GM13977 (cell line): ENCODE measurements around the gene TAF3.

Source experiments
- DNase-seq: peaks from one replicate; pipeline ENCODE4 v3.0.0; 2012; ENCODE audit warnings: low spot score
- in situ Hi-C: fragments of 300-500 bp; cut with MboI; formaldehyde crosslinking; loops from one replicate; pipeline ENCODE4 v1.12.0; 2022; ENCODE audit warnings: low sequenced_read_pairs, low pct_unique_long_range_greater_than_20kb, mixed read lengths, inconsistent platforms; ENCODE audit not compliant: unreplicated experiment
- TF ChIP-seq, protein P1 (sequence below): IDR thresholded peaks from 2 replicates; pipeline ENCODE4 v1.5.1; 2012; ENCODE audit warnings: mild to moderate bottlenecking, control low read depth; ENCODE audit not compliant: insufficient read depth; ENCODE audit errors: extremely low read depth, missing control alignments

Gene TAF3

DNA sequence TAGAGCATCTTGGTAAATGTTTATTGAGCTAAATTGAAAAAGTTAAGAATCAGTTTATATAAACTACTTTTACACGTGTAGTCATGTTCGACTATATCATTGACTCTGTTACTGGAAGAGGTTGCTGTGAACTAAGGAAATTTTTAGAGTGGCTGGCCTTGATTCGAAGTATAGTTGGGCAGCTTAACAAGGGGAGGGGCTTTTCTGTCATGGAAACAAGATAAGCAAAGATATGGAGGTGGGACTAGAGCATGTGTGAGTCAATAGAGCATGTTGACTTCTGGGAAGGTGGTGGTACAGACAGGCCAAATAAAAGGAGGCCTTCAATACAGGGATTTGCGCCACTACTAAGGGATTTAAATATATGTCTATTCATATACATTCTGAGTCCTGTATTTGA is 22.7 kb upstream of the TAF3 start:
- no peak for DNase-seq
- in situ Hi-C loops, result no loop called here
- TF ChIP-seq, protein P1, sequence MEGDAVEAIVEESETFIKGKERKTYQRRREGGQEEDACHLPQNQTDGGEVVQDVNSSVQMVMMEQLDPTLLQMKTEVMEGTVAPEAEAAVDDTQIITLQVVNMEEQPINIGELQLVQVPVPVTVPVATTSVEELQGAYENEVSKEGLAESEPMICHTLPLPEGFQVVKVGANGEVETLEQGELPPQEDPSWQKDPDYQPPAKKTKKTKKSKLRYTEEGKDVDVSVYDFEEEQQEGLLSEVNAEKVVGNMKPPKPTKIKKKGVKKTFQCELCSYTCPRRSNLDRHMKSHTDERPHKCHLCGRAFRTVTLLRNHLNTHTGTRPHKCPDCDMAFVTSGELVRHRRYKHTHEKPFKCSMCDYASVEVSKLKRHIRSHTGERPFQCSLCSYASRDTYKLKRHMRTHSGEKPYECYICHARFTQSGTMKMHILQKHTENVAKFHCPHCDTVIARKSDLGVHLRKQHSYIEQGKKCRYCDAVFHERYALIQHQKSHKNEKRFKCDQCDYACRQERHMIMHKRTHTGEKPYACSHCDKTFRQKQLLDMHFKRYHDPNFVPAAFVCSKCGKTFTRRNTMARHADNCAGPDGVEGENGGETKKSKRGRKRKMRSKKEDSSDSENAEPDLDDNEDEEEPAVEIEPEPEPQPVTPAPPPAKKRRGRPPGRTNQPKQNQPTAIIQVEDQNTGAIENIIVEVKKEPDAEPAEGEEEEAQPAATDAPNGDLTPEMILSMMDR, result no peak

DNA sequence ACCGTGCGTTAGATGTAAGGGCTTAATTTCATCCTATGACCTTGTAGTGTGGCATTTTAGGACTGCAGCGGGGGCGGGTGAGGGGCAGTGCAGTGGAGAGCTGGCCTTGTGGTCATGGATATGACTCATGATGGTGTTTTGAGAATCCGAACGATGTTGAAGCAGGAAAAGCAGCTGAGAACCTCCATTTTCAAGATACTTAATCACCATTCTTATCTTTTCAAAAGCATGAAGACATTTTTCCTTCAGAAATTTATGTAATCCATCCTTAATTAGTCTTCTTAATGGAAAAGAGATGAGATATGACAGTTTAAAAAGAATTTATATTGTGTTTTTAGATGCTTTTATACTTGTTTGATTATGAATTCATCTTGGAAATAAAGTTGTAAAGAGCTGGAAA is 20.7 kb upstream of the TAF3 start:
- TF ChIP-seq, protein P1, result no peak
- in situ Hi-C loops, result no loop called here
- DNase-seq, result no peak

DNA sequence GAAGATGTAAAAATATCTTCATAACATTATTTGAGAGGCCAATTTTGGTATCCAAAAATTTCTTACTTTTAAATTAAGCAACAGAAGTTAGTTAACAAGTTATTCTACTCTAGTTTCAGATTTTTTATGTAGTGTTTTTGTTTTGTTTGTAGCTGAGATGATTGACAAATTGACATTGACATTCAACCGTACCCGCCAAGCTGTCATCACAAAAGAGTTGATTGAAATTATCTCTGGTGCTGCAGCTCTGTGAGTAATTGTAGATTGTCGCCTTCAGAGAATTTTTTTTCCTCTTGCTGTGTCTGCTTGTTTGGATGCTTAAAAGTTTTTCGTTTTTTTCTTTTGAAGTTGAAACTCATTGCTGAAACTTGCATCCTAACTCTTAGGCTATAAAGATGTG is 15.7 kb upstream of the TAF3 start:
- DNase-seq, result no peak
- TF ChIP-seq, protein P1, result no peak
- in situ Hi-C loops, result no loop called here

DNA sequence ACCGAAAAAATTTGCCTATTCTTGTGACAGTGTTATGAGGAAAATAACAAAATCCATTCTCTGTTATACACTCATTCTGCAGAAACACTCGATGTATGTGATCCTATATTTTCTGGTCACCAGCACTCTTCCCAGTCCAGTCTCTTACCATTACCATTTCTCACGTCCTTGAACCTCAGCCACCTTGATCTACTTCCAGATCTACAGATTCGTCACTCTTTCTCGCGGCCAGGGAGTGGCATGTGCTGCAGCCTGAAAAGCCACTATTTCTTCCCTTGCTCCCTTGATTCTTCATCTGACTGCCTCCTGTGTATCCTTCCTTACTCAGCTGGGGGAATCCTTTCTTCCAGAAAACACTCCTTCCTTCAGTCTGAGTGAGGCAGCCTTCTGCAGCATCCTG is 14.1 kb upstream of the TAF3 start:
- in situ Hi-C loops, result no loop called here
- no peak for DNase-seq
- TF ChIP-seq, protein P1, result no peak

DNA sequence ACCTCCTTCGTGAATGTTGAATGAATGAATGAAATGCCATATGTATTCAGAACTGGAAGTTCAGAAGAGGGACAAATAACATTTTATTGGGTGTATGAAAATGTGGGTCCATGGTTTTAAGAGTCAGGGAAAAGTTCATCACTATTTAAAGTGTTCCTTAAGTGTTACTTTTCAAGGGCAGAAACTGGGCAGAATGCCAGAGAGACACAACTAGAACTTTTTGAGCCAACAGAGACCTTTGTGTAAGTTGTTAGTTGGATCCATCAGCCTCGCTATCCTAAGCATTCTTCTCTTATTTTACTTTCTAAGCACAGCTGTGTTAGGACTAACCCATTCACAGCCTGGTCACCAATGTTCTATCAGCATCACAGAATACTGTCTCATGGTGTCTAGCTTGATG is 13.6 kb upstream of the TAF3 start:
- no peak for DNase-seq
- TF ChIP-seq, protein P1, result no peak
- in situ Hi-C loops, result no loop called here

DNA sequence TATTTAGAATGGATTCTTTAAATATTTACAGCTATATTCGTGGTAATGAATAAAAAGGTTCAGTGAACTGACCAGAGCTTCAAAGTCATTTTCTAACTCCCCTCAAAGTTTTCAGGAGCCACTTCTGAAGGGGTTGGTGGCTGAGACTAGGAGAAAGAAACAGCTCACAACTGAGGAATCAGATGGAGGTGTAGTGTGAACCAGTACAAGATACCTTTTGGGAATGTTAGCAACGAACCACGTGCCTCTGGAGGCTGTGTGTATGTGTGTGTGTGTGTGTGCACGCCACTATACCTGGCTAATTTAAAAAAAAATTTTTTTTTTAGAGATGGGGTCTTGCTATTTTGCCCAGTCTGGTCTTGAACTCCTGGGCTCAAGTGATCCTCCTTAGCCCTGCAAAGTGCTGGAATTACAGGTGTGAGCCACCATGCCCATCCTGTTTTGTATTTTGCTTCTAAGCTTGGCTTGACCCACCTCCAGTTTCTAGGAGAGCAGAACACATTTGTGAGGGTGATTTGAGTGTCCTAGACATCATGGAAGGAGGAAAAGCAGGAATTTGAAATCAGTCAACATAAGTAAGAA is 9.5 kb upstream of the TAF3 start:
- no peak for DNase-seq
- in situ Hi-C loops, result no loop called here
- TF ChIP-seq, protein P1, result no peak

DNA sequence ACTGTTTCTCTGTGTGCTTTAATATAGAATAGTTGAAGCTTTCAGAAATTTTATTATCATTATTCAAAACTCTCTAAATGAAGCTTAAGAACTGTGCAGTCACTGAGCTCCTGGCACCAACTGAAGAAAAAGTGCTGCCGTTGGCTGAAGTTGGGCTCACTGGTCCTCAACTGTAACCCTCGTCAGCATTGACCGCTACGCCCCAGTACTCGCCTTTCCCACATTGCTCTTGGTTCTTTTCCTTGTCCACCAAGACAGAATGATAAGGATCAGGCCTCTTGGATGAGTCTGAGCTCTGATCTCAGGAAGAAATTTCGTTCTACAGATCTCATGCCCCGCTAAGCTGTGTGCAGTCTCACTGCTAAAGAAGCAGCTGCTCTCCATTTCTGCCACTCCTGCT is 7.9 kb upstream of the TAF3 start:
- TF ChIP-seq, protein P1, result no peak
- in situ Hi-C loops, result no loop called here
- no peak for DNase-seq
